ENCODE data around the gene GNB3.

The GNB3 gene

DNA sequence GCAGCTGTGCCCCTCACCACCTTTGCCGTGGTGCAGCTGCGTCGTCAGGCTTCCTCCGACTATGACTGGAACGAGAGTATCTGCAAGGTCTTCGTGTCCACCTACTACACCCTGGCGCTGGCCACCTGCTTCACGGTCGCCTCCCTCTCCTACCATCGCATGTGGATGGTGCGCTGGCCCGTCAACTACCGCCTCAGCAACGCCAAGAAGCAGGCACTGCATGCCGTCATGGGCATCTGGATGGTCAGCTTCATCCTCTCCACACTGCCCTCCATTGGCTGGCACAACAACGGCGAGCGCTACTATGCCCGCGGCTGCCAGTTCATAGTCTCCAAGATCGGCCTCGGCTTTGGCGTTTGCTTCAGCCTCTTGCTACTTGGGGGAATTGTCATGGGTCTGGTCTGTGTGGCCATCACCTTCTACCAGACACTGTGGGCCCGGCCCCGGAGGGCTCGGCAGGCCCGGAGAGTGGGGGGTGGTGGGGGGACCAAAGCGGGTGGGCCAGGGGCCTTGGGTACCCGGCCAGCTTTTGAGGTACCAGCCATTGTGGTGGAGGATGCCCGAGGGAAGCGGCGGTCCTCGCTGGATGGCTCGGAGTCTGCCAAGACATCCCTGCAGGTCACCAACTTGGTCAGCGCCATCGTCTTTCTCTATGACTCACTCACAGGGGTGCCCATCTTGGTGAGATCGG is 16.5 kb upstream of the GNB3 start:
- no peak for DNase-seq

DNA sequence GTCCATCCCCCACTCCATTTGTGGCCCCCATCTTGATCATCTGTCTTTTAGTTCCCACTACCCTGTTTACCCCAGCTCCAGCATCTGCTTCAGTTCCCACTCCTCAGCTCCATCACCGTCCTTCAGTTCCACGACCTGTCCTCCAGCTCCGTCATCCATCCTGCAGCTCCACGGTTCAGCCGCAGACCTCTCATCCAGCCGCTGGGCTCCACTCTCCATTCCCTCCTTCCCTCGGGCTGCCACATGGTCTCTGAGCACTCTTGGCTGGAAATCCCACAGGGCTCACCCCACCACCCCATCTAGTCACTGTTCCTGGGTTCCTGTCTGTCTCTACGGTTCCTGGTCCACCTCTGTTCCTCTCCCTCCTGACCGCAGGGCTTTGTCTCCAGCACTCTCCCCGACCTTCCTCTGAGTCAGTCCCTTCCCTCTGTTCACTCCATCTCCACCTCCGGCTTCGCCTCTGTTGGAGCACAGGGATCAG is 15.8 kb upstream of the GNB3 start:
- DNase-seq, result no peak

DNA sequence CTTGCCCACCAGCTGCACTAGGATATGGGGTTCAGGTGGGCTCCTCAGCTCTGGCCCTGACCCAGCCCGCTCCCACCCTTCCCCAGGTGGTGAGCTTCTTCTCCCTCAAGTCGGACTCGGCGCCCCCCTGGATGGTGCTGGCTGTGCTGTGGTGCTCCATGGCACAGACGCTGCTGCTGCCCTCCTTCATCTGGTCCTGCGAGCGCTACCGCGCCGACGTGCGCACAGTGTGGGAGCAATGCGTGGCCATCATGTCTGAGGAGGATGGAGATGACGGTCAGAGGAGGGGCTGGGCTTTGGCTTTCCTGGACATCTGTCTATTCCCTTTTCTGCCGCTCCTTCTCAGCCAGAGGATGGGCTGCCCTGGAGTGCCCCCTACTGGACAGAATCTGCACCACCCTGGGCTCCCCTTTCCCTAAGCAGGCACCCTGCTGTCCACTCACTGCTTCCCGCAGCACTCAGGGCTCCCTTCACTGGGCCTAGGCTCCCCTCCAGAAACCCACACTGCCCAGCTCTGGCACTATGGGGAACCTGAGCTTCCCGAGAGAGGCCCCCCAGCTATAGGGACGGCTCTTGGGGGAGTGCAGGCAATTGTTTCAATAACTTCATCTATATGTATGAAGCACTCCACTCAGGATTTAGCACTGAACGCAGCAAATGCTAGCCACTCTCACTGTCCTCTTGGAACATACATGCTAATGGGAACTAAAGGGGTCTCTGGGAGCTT is 15.2 kb upstream of the GNB3 start:
- peak; percentile 91 to 92 for DNase-seq

DNA sequence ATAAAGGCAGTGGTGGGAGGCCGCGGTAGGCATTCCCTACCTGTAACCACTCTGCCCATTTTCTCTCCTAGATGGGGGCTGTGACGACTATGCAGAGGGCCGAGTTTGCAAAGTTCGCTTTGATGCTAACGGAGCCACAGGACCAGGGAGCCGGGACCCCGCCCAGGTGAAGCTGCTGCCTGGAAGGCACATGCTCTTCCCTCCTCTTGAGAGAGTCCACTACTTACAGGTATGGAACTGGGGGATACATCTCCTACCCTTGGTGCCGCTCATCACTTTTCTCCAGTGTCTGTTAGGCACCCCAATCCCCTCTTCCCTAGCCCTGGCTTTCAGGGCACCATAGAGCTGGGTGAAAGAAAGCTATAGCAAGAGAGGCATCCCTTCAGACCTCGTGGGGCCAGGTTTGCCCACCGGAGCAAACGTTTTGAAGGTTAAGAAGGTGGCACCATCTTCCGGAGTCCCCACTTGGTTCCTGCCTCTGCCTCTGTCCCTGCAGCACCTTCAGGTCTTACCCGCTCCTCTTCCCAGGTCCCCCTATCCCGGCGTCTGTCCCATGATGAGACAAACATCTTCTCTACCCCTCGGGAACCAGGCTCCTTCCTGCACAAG is 14.5 kb upstream of the GNB3 start:
- no peak for DNase-seq

DNA sequence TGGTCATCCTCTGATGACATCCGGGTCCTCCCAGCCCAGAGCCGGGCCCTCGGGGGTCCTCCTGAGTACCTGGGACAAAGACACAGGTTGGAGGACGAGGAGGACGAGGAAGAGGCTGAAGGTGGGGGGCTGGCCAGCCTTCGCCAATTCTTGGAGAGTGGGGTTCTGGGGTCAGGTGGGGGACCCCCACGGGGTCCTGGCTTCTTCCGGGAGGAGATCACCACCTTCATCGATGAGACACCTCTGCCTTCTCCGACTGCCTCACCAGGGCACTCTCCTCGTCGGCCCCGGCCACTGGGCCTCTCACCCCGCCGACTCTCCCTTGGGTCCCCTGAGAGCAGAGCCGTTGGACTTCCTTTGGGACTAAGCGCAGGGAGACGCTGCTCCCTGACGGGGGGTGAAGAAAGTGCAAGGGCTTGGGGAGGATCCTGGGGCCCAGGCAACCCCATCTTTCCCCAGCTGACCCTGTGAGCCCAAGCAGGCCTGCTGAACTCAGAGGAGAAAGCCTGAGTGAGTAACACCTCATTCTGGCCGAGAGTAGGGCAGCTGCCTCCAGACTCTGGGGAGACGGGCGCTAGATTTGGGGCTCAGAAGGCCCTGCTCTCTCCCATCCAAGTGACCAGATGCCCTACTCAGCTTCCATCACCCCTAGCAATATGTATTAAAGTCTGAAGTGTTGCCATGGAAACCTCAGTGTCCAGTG is 13.8 kb upstream of the GNB3 start:
- no peak for DNase-seq

DNA sequence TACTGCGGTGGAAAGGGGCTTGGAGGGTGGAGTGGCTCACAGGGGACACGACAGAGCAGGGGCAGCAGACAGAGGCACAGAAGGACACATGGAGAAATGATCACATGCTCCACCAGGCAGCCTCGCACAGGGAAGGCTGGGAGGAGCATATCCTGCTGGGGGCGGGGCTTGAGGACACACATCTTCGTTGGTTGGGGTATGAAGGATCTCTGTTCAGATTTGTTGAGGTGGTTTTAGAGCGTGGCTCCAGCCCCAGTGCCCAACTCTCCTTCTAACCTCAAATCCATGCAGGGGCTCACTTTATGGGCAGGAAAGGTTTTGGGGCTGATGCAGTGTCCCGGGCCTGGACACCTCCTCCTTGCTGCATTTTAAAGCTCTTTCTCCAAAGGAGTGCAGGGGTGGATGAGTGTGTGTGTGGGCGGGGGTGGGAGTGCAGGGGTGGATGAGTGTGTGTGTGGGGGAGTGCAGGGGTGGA is 13.3 kb upstream of the GNB3 start:
- peak; percentile 50 to 52 for DNase-seq

DNA sequence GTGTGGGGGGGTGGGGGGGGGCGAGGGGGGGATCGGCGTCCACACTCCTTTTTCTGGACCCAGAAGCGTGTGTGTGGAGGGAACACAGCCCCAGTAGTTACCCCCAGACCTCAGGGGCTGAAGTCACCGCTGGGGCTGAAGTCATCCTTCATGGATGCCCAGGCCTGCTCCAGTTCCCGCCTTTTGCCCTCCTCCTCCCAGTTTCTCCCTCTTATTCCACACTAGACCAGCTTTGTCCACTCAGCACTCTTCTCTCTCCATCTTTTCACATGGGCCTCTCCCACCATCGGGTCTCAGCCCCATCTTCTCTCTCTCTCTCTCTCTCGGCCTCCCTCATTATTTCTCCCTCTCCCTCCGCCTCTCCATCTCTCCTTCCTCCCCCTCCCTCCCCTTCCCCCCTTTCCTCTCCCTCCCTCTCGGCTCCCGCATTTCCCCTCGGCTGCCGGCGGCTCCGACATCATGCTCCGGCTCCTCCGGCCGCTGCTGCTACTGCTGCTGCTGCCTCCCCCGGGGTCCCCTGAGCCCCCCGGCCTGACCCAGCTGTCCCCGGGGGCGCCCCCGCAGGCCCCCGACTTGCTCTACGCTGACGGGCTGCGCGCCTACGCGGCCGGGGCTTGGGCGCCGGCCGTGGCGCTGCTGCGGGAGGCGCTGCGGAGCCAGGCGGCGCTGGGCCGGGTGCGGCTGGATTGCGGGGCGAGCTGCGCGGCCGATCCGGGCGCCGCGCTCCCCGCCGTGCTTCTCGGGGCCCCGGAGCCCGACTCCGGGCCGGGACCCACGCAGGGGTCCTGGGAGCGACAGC is 12.5 kb upstream of the GNB3 start, which contains the start of gene P3H3:
Gene P3H3 (plus strand): TSS at position 426 of the 799 bp plus-strand sequence. CDS start 34 bp downstream, at position 460.
- no peak for DNase-seq

DNA sequence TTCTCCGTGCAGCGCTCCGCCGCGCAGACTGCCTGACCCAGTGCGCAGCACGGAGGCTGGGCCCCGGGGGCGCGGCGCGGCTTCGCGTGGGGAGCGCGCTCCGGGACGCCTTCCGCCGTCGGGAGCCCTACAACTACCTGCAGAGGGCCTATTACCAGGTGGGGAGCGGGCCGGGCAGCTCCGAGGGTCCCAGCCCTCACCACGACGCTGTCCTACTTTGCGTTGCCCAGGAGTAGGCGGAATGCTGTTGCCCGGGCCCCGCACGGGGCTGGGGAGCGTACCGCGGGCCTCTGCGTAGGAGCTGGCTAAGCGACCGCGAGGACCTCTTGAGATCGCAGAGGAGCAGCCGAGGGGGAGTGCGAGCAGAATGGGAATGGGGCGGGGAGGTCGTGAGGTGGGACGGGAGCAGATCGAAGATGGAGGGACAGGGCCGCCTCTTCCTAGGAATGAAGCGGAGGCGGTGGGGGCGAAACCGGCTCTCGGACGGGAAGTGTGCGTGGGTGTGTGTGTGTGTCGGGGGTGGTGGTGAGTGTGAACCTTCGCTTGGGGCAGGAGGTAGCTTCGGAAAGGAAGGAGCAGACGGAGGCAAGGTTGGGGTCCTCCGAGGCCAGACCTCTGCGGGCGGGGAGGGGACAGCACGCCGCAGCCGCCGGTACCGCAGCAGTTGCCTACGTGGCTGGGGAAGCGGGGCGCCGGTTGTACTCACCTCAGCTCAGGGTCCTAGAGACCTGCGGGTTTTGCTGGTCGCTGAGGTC is 11.8 kb upstream of the GNB3 start:
- no peak for DNase-seq

DNA sequence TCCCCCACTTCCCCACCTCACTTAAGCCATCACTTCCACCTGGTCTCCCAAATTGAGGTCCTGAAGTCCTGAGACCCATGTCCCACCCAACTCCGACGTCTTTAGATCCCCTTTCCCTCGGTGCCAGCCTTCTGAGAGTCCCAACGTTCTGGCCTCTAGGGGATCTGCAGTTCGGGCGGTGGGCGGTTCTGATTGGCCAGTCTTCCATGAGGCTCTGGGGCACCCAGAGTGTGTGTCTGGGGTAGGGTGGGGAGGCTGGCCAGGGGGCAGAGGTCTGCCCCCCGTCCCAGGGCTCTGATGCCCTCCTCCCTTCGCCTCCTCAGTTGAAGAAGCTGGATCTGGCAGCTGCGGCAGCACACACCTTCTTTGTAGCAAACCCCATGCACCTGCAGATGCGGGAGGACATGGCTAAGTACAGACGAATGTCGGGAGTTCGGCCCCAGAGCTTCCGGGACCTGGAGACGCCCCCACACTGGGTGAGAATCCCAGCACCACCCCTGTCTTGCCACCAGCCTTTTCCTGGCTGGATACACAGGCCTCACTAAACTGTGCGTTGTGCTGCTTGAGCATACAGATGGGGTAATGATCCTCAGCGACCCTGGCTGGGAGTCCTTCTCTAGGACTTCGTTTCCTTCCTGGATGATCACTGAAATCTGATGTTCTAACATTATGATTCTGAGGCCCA is 11.0 kb upstream of the GNB3 start:
- no peak for DNase-seq

DNA sequence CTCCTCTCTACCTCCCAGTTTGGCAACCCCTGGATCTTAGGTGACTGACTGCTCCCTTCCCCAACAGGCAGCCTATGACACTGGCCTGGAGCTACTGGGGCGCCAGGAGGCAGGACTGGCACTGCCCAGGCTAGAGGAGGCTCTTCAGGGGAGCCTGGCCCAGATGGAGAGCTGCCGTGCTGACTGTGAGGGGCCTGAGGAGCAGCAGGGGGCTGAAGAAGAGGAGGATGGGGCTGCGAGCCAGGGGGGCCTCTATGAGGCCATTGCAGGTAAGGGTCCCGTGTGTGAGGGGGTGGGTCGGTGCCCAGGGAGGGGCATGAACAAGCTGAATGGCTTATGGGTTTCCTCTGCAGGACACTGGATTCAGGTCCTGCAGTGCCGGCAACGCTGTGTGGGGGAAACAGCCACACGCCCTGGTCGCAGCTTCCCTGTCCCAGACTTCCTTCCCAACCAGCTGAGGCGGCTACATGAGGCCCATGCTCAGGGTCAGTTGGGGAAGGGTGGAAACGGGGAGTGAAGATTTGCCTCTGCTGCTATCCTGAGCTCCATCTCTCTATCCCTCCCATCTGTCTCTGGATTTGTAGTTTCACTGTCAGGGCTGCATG is 10.3 kb upstream of the GNB3 start:
- DNase-seq, result no peak

DNA sequence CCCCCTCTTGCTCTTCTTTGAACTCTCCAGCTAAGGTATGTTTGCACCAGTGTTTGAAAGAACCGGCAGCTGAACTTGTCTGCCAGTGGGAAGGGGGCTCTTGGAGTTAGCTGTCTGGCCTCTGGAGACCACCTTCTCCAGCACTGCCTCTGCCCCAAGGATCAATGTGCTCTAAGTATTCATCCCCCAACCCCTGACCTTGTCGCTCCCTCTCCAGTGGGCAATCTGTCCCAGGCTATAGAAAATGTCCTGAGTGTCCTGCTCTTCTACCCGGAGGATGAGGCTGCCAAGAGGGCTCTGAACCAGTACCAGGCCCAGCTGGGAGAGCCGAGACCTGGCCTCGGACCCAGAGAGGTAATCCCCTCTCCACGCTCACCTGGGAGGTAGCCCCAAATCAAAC is 9.7 kb upstream of the GNB3 start:
- DNase-seq, result no peak

DNA sequence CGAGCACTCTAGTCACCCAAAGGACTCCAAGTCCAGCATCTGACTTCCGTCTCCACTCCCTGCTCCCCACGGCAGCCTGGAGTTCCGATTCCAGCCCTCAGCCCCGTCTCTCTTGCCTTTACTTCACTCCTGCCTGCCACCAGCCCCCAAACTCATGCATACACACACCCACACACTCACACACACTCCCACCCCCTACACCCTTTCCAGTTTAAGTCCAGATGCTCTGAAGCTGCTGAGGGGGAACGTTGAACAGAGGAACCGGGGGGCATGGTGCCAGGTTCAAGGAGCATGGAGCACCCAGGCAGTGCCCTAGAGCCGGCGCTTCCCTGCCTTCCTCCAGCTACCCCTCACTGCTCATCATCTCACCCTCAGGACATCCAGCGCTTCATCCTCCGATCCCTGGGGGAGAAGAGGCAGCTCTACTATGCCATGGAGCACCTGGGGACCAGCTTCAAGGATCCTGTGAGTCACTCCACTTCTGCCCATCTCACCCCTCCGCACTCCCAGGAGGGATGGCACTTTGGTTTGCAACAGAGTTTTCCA is 9.2 kb upstream of the GNB3 start:
- no peak for DNase-seq

DNA sequence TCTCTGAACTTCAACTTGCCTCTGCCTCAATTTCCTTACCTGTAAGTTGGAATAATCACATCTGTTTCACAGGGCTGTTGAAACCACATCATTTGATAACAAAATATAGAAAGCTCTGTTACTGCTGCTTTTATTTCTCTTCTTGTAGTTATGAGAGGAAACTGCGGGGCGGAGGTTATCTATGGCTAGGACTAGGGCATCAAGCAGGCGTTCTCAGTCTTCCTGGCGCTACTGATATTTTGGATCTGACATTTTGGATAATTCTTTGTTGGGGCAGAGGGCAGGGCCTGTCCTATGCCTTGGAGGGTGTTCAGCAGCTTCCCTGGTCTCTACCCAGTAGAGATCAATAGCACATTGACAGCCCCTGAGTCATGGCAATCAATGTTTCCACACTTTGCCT is 8.6 kb upstream of the GNB3 start:
- no peak for DNase-seq

DNA sequence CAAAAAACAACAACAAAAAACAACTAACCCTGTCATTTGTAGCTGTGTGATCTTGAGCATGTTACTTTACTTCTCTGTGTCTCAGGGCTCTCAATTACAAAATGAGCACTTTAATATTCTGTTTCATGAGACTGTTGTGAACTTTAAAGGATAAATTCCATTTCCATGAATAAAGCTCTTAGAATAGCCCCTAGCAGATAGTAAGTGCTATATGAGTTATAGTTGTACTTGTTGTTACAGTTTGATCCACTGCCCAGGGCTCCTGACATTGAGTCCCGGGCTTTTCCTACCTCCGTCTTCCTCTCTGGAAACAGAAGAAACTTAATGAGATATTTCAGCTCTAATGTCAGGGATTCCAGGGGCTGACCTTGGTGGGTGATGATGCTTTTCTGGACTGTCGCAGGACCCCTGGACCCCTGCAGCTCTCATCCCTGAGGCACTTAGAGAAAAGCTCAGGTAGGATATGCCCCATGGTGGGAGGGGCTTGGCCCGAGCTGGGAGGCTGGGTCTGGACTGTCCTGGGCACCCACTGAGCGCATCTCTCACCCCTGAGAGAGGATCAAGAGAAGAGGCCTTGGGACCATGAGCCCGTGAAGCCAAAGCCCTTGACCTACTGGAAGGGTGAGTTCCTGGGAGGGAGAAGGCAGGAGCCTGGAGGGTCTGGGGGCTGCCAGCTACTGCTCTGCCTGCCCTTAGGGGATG is 7.4 kb upstream of the GNB3 start:
- no peak for DNase-seq

DNA sequence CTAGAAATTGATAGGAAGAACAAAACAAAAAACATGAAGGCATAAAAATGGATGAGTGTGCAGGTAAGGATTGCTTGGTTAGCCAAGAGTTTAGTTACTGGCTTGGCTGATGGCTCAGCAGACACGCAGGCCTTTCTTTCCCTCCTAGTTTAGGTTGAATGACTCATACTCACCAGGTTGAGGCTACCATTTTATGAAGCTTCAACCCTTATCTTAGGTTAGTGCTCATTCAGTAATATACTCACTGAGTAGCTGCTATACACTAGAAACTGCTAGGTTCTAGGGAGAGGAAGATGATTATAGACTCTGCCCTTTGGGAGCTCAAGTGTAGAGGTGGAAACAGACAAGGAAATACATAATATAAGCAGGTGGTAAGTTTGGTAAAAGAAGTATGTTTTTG is 6.5 kb upstream of the GNB3 start:
- DNase-seq, result no peak

DNA sequence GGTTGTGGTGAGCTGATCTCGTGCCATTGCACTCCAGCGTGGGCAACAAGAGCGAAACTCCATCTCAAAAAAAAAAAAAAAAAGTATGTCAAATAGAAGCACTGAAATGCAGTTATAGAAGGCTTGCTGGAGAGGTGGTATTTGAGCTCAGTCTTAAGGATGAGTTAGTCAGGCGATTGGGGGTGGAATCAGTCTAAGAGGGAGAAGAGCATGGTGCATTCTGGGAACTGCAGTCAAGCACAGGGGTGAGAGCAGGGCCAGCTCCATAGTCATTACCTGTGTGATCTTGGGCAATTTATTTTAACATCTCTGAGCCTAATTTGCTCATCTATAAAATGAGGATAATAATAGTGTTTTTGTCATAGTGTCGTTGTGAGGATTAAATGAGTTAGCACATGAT is 5.9 kb upstream of the GNB3 start:
- no peak for DNase-seq

DNA sequence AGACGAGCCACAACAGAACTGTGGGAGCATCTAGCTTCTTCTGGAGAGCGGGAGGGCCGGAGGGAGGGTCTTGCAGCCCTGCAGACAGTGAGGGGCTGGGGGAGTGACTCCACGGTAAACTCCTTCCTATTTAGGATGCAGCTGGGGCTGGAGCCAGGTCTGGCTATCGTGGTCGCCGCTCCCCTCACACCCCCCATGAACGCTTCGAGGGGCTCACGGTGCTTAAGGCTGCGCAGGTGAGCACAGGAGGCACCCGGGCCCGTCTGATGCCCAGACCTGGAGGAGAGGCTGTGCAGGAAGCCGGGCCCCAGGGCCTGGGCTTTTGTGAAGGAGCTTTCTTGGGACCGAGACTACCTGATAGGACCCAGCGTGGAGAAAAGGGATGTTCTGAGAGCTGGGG is 3.9 kb upstream of the GNB3 start:
- no peak for DNase-seq

DNA sequence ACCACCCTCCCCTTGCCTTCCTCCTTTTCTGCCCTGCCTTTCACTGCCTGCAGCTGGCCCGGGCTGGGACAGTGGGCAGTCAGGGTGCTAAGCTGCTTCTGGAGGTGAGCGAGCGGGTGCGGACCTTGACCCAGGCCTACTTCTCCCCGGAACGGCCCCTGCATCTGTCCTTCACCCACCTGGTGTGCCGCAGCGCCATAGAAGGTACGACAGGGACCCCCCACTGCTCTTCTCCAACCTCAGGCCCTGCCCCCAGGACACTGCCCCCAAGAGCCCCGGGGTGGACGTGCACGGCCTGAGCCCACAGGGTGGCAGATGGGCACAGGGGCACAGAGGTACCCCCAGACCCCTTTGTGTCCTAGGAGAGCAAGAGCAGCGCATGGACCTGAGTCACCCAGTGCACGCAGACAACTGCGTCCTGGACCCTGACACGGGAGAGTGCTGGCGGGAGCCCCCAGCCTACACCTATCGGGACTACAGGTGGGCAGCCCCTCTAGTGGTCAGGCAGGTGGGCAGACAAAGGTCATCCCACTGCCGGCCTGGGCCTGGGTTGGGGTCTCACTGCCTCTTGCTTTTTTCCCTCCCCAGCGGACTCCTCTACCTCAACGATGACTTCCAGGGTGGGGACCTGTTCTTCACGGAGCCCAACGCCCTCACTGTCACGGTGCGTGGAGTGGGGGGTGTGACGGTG is 3.2 kb upstream of the GNB3 start:
- DNase-seq, result no peak

DNA sequence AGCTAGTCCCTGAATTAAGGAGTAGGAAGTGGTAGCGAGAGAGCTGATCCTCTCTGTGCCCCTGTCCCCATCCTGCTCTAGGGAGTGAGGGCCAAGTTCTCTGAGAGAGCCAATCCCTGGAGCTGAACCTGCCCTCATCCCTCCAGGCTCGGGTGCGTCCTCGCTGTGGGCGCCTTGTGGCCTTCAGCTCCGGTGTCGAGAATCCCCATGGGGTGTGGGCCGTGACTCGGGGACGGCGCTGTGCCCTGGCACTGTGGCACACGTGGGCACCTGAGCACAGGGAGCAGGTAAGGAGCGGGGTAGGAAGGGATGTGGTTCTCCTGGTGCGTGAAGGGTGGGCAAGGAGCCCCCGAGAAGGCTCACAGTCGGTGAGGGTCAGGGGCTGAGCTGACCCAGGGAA is 1.9 kb upstream of the GNB3 start:
- DNase-seq, result no peak

Measured in stimulated activated CD4-positive, alpha-beta T cell treated with anti-CD3 and anti-CD28 coated beads, Interleukin-2, amount 100 ng/mL, for 48 hours (primary cell).